Mucosa of rectum (tissue), 2 donors: ENCODE measurements around the gene HEG1.
A peak's percentile ranks its signal among the peaks of the same experiment; 100 is the strongest.

Experiments
- H3K27ac ChIP-seq, 2 donors: one replicate each; pipeline ENCODE4 v1.7.0; 2013; ENCODE audit warnings: inconsistent platforms in 2 of 2, low read depth in 2 of 2, low read length in 2 of 2
- H3K27me3 ChIP-seq, 2 donors: one replicate each; pipeline ENCODE4 v1.7.0; 2013; ENCODE audit warnings: low read length in 2 of 2; ENCODE audit not compliant: control insufficient read depth in 2 of 2, insufficient read depth in 2 of 2
- H3K36me3 ChIP-seq, 2 donors: one replicate each; pipeline ENCODE4 v1.7.0; 2013; ENCODE audit warnings: low read length in 2 of 2; ENCODE audit not compliant: control insufficient read depth in 2 of 2, insufficient read depth in 2 of 2
- H3K4me1 ChIP-seq, 2 donors: one replicate each; pipeline ENCODE4 v1.7.0; 2013; ENCODE audit warnings: low read length in 2 of 2, mild to moderate bottlenecking in 1 of 2; ENCODE audit not compliant: control insufficient read depth in 2 of 2, insufficient read depth in 2 of 2
- H3K4me3 ChIP-seq, 2 donors: one replicate each; pipeline ENCODE4 v1.7.0; 2013; ENCODE audit warnings: low read length in 2 of 2
- H3K9ac ChIP-seq, 2 donors: one replicate each; pipeline ENCODE4 v1.7.0; 2013; ENCODE audit warnings: low read length in 2 of 2, low read depth in 1 of 2, mild to moderate bottlenecking in 1 of 2
- H3K9me3 ChIP-seq, 2 donors: one replicate each; pipeline ENCODE4 v1.7.0; 2013; ENCODE audit warnings: low read length in 2 of 2; ENCODE audit not compliant: control insufficient read depth in 2 of 2
- donor health status: healthy.
- donor health status: Normal muscosa, but diverticular disease.

The HEG1 gene

GRCh38 chr3:125017406-125017805, 38.4 kb downstream of the HEG1 start:
- no peaks in the 10 kb centered on the region for H3K27me3 ChIP-seq
- H3K9me3 ChIP-seq, result no peaks in the 10 kb centered on the region
- no peak overlapping the region for H3K4me3 ChIP-seq
- H3K36me3 ChIP-seq, result peaks cover 28 to 30% of the 10 kb centered on the region in 2 donors
- H3K9ac ChIP-seq, result no peak overlapping the region
- no peaks in the 10 kb centered on the region for H3K4me1 ChIP-seq
- H3K27ac ChIP-seq, result no peak overlapping the region

GRCh38 chr3:125014570-125015179, 41.1 kb downstream of the HEG1 start:
- Histone ChIP-seq H3K36me3 (peaks cover 30 to 32% of the 10 kb centered on the region in 2 donors), H3K27ac (no peak overlapping the region), H3K4me1 (peaks cover 0 to 6% of the 10 kb centered on the region in 2 donors), H3K9ac (no peak overlapping the region), H3K27me3 (no peaks in the 10 kb centered on the region), H3K4me3 (no peak overlapping the region), H3K9me3 (no peaks in the 10 kb centered on the region)

- Histone ChIP-seq H3K4me3 (no peak overlapping the region), H3K36me3 (peaks cover 24 to 28% of the 10 kb centered on the region in 2 donors), H3K9ac (no peak overlapping the region), H3K27ac (no peak overlapping the region), H3K4me1 (peaks cover 0 to 6% of the 10 kb centered on the region in 2 donors), H3K27me3 (no peaks in the 10 kb centered on the region), H3K9me3 (no peaks in the 10 kb centered on the region)
Measured at GRCh38 chr3:125013095-125013494, 42.7 kb downstream of the HEG1 start.

GRCh38 chr3:125011941-125012340, 43.9 kb downstream of the HEG1 start:
- H3K9me3 ChIP-seq, result no peaks in the 10 kb centered on the region
- no peak overlapping the region for H3K27ac ChIP-seq
- peaks cover 0 to 6% of the 10 kb centered on the region in 2 donors for H3K4me1 ChIP-seq
- no peak overlapping the region for H3K9ac ChIP-seq
- H3K4me3 ChIP-seq, result no peak overlapping the region
- H3K36me3 ChIP-seq, result peaks cover 24 to 28% of the 10 kb centered on the region in 2 donors
- H3K27me3 ChIP-seq, result no peaks in the 10 kb centered on the region

GRCh38 chr3:125010393-125010792, 45.4 kb downstream of the HEG1 start:
- Histone ChIP-seq H3K9me3 (no peaks in the 10 kb centered on the region), H3K27me3 (no peaks in the 10 kb centered on the region), H3K36me3 (peaks cover 24% of the 10 kb centered on the region in 2 donors), H3K9ac (no peak overlapping the region), H3K4me1 (peaks cover 0 to 6% of the 10 kb centered on the region in 2 donors), H3K4me3 (no peak overlapping the region), H3K27ac (no peak overlapping the region)

- Histone ChIP-seq H3K4me1 (peaks cover 0 to 8% of the 10 kb centered on the region in 2 donors), H3K4me3 (no peak overlapping the region), H3K27ac (no peak overlapping the region), H3K27me3 (no peaks in the 10 kb centered on the region), H3K9ac (no peak overlapping the region), H3K36me3 (peaks cover 14 to 16% of the 10 kb centered on the region in 2 donors), H3K9me3 (no peaks in the 10 kb centered on the region)
Measured at GRCh38 chr3:125008766-125009165, 47.0 kb downstream of the HEG1 start.

GRCh38 chr3:125006291-125006731, 49.5 kb downstream of the HEG1 start:
- Histone ChIP-seq H3K4me3 (no peak overlapping the region), H3K9me3 (no peaks in the 10 kb centered on the region), H3K27me3 (no peaks in the 10 kb centered on the region), H3K36me3 (peaks cover 4 to 5% of the 10 kb centered on the region in 2 donors), H3K4me1 (peaks cover 18 to 32% of the 10 kb centered on the region in 2 donors), H3K27ac (no peak overlapping the region), H3K9ac (no peak overlapping the region)

GRCh38 chr3:125005676-125006075, 50.1 kb downstream of the HEG1 start:
- no peak overlapping the region for H3K4me3 ChIP-seq
- H3K9me3 ChIP-seq, result no peaks in the 10 kb centered on the region
- H3K9ac ChIP-seq, result no peak overlapping the region
- no peak overlapping the region for H3K27ac ChIP-seq
- H3K36me3 ChIP-seq, result peaks cover 4 to 6% of the 10 kb centered on the region in 2 donors
- peaks cover 18 to 31% of the 10 kb centered on the region in 2 donors for H3K4me1 ChIP-seq
- H3K27me3 ChIP-seq, result no peaks in the 10 kb centered on the region

GRCh38 chr3:125005222-125005621, 50.6 kb downstream of the HEG1 start:
- Histone ChIP-seq H3K27ac (no peak overlapping the region), H3K27me3 (no peaks in the 10 kb centered on the region), H3K36me3 (peaks cover 2 to 6% of the 10 kb centered on the region in 2 donors)

GRCh38 chr3:125003859-125004595, 51.8 kb downstream of the HEG1 start:
- no peak overlapping the region for H3K9ac ChIP-seq
- H3K27me3 ChIP-seq, result no peaks in the 10 kb centered on the region
- peak overlapping the region in 1 of 2 donors; percentile 45 for H3K27ac ChIP-seq
- H3K4me1 ChIP-seq, result peaks cover 18 to 27% of the 10 kb centered on the region in 2 donors
- no peaks in the 10 kb centered on the region for H3K9me3 ChIP-seq
- H3K4me3 ChIP-seq, result no peak overlapping the region
- peaks cover 0 to 6% of the 10 kb centered on the region in 2 donors for H3K36me3 ChIP-seq

More at GRCh38 chr3:125005222-125005621, 50.6 kb downstream of the HEG1 start:
- H3K9me3 ChIP-seq, result no peaks in the 10 kb centered on the region
- no peak overlapping the region for H3K4me3 ChIP-seq
- H3K4me1 ChIP-seq, result peaks cover 18 to 27% of the 10 kb centered on the region in 2 donors
- H3K9ac ChIP-seq, result no peak overlapping the region
